NT2/D1 (cell line): Measurements from ENCODE around the gene SCGB1D2.

ENCODE experiments used
- SUZ12 ChIP-seq: IDR thresholded peaks from 2 replicates; pipeline ENCODE4 v1.6.1; 2011; ENCODE audit not compliant: insufficient read length, insufficient read depth; ENCODE audit errors: extremely low read depth
- ZNF274 ChIP-seq: IDR thresholded peaks from 2 replicates; pipeline ENCODE4 v1.6.1; 2011; ENCODE audit warnings: mild to moderate bottlenecking, low read depth, low read length

DNA sequence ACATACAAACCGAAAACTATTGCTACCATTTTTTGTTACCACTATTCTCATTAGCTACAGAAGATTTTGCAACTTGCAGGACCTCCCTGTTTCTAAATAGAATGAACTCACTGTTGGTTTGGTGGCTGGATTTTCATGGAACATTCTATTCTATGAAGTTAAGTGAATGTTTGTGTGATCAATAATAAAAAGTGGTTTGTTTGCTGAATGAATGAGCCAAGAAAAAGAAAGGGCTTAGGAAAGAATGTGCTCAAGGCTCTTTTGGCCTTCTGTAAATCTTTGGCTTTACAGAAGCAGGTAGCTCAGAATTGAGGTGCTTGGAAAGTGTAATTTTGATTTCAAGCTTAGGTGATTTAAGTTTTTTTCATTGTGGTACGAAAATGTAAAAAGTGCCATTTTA lies 5.9 kb upstream of the SCGB1D2 start:
- TF ChIP-seq SUZ12 (no peak), ZNF274 (no peak)
